Prostate gland (tissue), 2 donors: ENCODE measurements around the gene KDM4D. TPM values are rescaled to one million over a fixed set of nuclear protein-coding genes. Genes with fewer than 3 reads are reported as not detected.

Source experiments
- DNase-seq: peaks from one replicate; pipeline ENCODE4 v3.0.0-alpha.2; 2019; ENCODE audit warnings: low spot score
- H3K27ac ChIP-seq, 2 donors: fragments of 200-600 bp; sonication (generic); 2 replicates each; pipeline ENCODE4 v1.5.1; 2017 to 2019
- H3K27me3 ChIP-seq: fragments of 200-600 bp; sonication (generic); replicated peaks from 2 replicates; pipeline ENCODE4 v1.5.1; 2019; ENCODE audit not compliant: insufficient read depth
- H3K36me3 ChIP-seq, 2 donors: fragments of 200-600 bp; sonication (generic); 1 replicate in 1 of 2; 2 replicates in 1 of 2; pipeline versions ENCODE4 v1.5.1 to v1.8.1; 2017 to 2019
- H3K4me1 ChIP-seq: fragments of 200-600 bp; sonication (generic); replicated peaks from 2 replicates; pipeline ENCODE4 v1.5.1; 2019
- H3K4me3 ChIP-seq, 2 donors: fragments of 200-600 bp; sonication (generic); 2 replicates each; pipeline ENCODE4 v1.5.1; 2017 to 2019
- H3K9me3 ChIP-seq: fragments of 200-600 bp; sonication (generic); 2 replicates; pipeline ENCODE4 v1.5.1; 2017
- POLR2A ChIP-seq: fragments of 450-650 bp; IDR thresholded peaks from one replicate; pipeline ENCODE4 v1.6.1; 2016; ENCODE audit warnings: antibody characterized with exemption, mild to moderate bottlenecking
- POLR2AphosphoS5 ChIP-seq: sonication (generic); formaldehyde crosslinking; IDR thresholded peaks from one replicate; pipeline ENCODE4 v1.6.1; 2017; ENCODE audit warnings: antibody characterized with exemption
- WGBS: methylation state at CpG from one replicate; pipeline ENCODE4 v1.1.5; 2018; 5-methylcytosine and 5-hydroxymethylcytosine counted together
- intact Hi-C: fragments of 100-400 bp; cut with DNase I; formaldehyde crosslinking; loops from one replicate; pipeline ENCODE4 v1.14.2; 2022
- total RNA-seq, 2 donors: library from RNA; depleted of rRNA; stranded (reverse); fragments of >200 nt; gene quantifications; one replicate each; pipeline ENCODE4 v1.1.0, GENCODE V29; 2016
- TF ChIP-seq, protein P1 (sequence below), 4 experiments: fragments of 200-600 bp in 2 of 4; fragments of 450-650 bp in 2 of 4; sonication (generic) in 2 of 4; IDR thresholded peaks; 1 replicate in 3 of 4; 2 replicates in 1 of 4; pipeline ENCODE4 v1.5.1; 2016 to 2019; ENCODE audit warnings: antibody characterized with exemption in 4 of 4, mild to moderate bottlenecking in 2 of 4, moderate library complexity in 2 of 4

KDM4D gene
- total RNA-seq, 2 donors from 2014 or later = 2.6 to 9.9 TPM

DNA sequence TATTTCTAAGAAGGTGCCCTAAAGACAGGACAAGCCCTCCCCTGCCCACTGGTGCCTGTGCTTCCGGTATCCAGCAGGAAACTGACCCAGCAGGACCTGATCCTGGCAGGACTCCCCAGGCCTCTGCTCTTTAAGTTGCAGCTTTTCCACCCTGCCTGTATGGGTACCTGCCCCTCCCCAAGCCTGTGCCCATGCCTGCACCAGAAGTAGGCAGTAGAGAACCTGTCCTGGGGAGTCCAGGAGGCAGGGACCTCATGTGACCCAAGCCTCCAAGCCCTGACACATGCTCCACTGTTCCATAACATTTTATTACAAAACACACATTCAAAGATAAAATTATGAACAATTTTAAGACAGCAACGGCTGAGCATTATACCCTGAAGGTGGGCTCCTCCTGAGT, 14.3 kb upstream of the KDM4D start:
- DNase-seq = no peak
- H3K27me3 ChIP-seq = no peaks in the 10 kb centered on the region
- H3K4me3 ChIP-seq = no peak overlapping the region
- no peaks in the 10 kb centered on the region for H3K36me3 ChIP-seq
- no peaks in the 10 kb centered on the region for H3K9me3 ChIP-seq
- no peak overlapping the region for H3K27ac ChIP-seq
- 86% methylated on average over 2 of the region's 2 CpGs for WGBS
- no peaks in the 10 kb centered on the region for H3K4me1 ChIP-seq
- intact Hi-C loops = no loop called here
- no peak for TF ChIP-seq POLR2AphosphoS5
- TF ChIP-seq POLR2A = no peak
- TF ChIP-seq, protein P1, sequence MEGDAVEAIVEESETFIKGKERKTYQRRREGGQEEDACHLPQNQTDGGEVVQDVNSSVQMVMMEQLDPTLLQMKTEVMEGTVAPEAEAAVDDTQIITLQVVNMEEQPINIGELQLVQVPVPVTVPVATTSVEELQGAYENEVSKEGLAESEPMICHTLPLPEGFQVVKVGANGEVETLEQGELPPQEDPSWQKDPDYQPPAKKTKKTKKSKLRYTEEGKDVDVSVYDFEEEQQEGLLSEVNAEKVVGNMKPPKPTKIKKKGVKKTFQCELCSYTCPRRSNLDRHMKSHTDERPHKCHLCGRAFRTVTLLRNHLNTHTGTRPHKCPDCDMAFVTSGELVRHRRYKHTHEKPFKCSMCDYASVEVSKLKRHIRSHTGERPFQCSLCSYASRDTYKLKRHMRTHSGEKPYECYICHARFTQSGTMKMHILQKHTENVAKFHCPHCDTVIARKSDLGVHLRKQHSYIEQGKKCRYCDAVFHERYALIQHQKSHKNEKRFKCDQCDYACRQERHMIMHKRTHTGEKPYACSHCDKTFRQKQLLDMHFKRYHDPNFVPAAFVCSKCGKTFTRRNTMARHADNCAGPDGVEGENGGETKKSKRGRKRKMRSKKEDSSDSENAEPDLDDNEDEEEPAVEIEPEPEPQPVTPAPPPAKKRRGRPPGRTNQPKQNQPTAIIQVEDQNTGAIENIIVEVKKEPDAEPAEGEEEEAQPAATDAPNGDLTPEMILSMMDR (IDR thresholded peaks at IDR 0.05) = no peak

DNA sequence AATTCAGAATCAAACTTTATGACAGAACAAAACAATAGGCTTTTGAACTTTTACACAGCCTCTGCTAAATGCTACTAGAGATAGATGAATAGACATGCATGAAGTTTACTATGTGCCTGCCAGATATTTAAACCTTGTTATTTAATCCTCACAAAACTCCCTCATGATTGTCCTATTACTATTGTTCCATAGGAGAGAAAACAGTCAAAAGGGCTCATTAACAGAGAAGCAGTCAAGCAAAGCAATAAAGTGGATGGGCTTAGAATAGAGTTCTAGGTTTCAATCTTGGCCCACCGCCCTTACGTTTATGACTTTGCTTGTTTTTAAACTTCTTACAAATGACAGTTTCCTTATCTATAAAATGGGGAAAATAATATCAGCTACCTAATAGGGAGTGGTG, 13.0 kb upstream of the KDM4D start:
- H3K27ac ChIP-seq = no peak overlapping the region
- H3K9me3 ChIP-seq = no peaks in the 10 kb centered on the region
- H3K4me3 ChIP-seq = no peak overlapping the region
- intact Hi-C loops = no loop called here
- H3K4me1 ChIP-seq = no peaks in the 10 kb centered on the region
- WGBS = 73% methylated on average over 2 of the region's 2 CpGs
- DNase-seq = no peak
- H3K36me3 ChIP-seq = peaks cover 0 to 3% of the 10 kb centered on the region in 2 donors
- H3K27me3 ChIP-seq = no peaks in the 10 kb centered on the region
- TF ChIP-seq, protein P1 (IDR thresholded peaks at IDR 0.05) = no peak
- TF ChIP-seq POLR2AphosphoS5 (no peak), POLR2A (no peak)

DNA sequence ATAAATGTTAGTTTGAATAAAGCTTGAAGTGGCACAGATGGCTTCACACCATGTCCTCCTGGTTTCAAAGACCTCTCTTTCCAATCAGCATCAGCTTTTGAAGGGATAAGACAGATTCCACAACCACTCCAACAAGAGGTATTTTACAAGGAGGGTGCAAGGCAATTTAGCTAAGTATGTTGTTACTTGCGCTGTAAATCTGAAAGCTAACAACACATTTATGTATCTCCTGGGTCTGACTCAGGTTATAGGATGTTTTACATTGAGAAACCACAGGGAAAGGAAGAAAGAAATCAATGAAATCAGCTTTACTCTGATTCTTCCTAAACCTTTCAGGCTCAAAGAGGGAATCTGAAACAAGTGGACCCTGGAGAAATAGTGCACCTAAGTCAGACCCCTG, 12.3 kb upstream of the KDM4D start:
- no peaks in the 10 kb centered on the region for H3K27me3 ChIP-seq
- TF ChIP-seq POLR2AphosphoS5 (no peak), POLR2A (no peak)
- TF ChIP-seq, protein P1 (IDR thresholded peaks at IDR 0.05) = no peak
- no peak overlapping the region for H3K4me3 ChIP-seq
- intact Hi-C loops = no loop called here
- H3K36me3 ChIP-seq = peaks cover 0 to 6% of the 10 kb centered on the region in 2 donors
- H3K27ac ChIP-seq = no peak overlapping the region
- 85% methylated on average over 1 of the region's 1 CpG for WGBS
- DNase-seq = no peak
- H3K9me3 ChIP-seq = no peaks in the 10 kb centered on the region
- no peaks in the 10 kb centered on the region for H3K4me1 ChIP-seq

DNA sequence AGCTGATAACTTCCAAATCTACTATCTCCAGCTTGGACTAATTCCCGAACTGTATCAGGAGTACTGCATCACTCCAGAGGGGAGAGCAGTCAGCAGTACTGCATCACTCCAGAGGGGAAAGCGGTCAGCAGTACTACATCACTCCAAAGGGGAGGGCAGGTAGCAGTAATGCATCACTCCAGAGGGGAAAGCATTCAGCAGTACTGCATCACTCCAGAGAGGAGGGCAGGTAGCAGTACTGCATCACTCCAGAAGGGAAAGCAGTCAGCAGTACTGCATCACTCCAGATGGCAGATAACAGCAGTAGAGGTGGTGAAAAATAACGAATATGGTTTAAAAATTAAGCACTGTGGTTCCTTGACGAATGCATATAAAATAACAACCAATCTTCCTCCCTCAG, 8.6 kb upstream of the KDM4D start:
- intact Hi-C loops = loop anchor here (5.0 kb wide), 1 partner anchor 343 kb away; no protein-coding TSS in a partner anchor
- Histone ChIP-seq H3K27me3 (no peaks in the 10 kb centered on the region), H3K9me3 (no peaks in the 10 kb centered on the region), H3K27ac (no peak overlapping the region), H3K36me3 (peaks cover 0 to 6% of the 10 kb centered on the region in 2 donors), H3K4me1 (no peaks in the 10 kb centered on the region), H3K4me3 (no peak overlapping the region)
- no peak for DNase-seq
- 84% methylated on average over 4 of the region's 4 CpGs for WGBS
- TF ChIP-seq, protein P1 (IDR thresholded peaks at IDR 0.05) = peak in 1 of 4 experiments; percentile 14
- TF ChIP-seq POLR2AphosphoS5 = no peak

DNA sequence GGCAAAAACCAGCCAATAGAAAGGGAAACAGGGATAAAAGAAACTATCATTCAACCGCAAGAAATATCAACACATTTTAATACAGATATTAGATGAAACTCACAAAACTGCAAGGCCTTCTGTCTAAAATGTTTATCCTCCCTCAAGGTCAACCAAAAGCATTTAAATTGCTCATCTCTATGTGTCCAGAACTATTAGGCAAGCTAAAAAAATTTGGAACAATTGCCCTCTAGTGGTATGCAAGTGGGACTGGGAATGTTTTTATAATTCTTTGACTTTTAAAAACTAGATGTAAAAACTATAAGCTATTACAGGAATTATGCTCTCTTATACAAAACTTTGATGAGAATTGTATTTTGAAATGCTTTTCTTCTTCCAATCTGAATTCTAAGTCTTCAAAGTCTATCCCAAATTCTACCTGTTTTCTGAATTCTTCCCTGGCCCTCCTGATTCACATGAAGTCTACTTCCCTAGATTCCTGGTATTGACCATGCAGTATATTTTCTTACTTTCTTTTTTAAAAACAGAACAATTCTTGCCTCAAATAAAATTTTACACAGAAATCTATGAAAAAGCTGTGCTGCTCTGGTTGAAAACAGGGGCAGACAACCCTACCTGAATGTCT, 5.1 kb upstream of the KDM4D start:
- no peak overlapping the region for H3K4me3 ChIP-seq
- TF ChIP-seq, protein P1 (IDR thresholded peaks at IDR 0.05) = peak in 3 of 4 experiments; percentile 27 to 46 (median 41)
- no peak for TF ChIP-seq POLR2A
- no peak for TF ChIP-seq POLR2AphosphoS5
- H3K36me3 ChIP-seq = peaks cover 0 to 6% of the 10 kb centered on the region in 2 donors
- H3K27me3 ChIP-seq = no peaks in the 10 kb centered on the region
- no peak for DNase-seq
- 90% methylated on average over 1 of the region's 1 CpG for WGBS
- H3K27ac ChIP-seq = no peak overlapping the region
- no peaks in the 10 kb centered on the region for H3K9me3 ChIP-seq
- no peaks in the 10 kb centered on the region for H3K4me1 ChIP-seq
- intact Hi-C loops = loop anchor here (5.0 kb wide), 1 partner anchor 346 kb away; no protein-coding TSS in a partner anchor
